Heart left ventricle (tissue), 16 donors: ENCODE data around the gene LONP1. TPM values are rescaled to one million over a fixed set of nuclear protein-coding genes. Genes with fewer than 3 reads are reported as not detected.
"Not testable (repeated sequence)": the region's sequence is repeated elsewhere in the genome, so short reads cannot be mapped to it uniquely, and the experiment has no call there.

ENCODE experiments used
- ATAC-seq, 4 donors: fragments of 200-7000 bp; cut with Tn5 transposase; one replicate each; pipeline ENCODE4 v1.9.1; 2020 to 2022; ENCODE audit warnings: moderate library complexity in 4 of 4, mild to moderate bottlenecking in 3 of 4, moderate number of reproducible peaks in 1 of 4
- DNase-seq, 5 donors: peaks; one replicate each; pipeline ENCODE4 v3.0.0-alpha.2; 2020
- H3K27ac ChIP-seq, 12 donors: fragments of 200-600 bp; sonication (generic) in 4 of 12; one replicate each; pipeline versions ENCODE4 v1.5.0 to v1.8.0; 2016 to 2022; ENCODE audit warnings: mild to moderate bottlenecking in 2 of 12
- H3K27me3 ChIP-seq, 9 donors: fragments of 200-600 bp; sonication (generic) in 2 of 9; one replicate each; pipeline versions ENCODE4 v1.5.1 to v1.8.0; 2016 to 2022; ENCODE audit warnings: mild to moderate bottlenecking in 3 of 9
- H3K36me3 ChIP-seq, 9 donors: fragments of 200-600 bp; sonication (generic) in 2 of 9; one replicate each; pipeline versions ENCODE4 v1.5.0 to v1.8.0; 2018 to 2022; ENCODE audit warnings: mild to moderate bottlenecking in 2 of 9
- H3K4me1 ChIP-seq, 12 donors: fragments of 200-600 bp; sonication (generic) in 4 of 12; one replicate each; pipeline versions ENCODE4 v1.5.0 to v1.8.0; 2016 to 2022; ENCODE audit warnings: mild to moderate bottlenecking in 3 of 12
- H3K4me3 ChIP-seq, 12 donors: fragments of 200-600 bp; sonication (generic) in 4 of 12; one replicate each; pipeline versions ENCODE4 v1.5.0 to v1.8.0; 2017 to 2022; ENCODE audit warnings: mild to moderate bottlenecking in 9 of 12, moderate library complexity in 4 of 12
- H3K9me3 ChIP-seq, 12 donors: fragments of 200-600 bp; sonication (generic) in 4 of 12; one replicate each; pipeline versions ENCODE4 v1.5.0 to v1.8.0; 2016 to 2022; ENCODE audit warnings: mild to moderate bottlenecking in 1 of 12
- CTCF ChIP-seq, 12 donors: fragments of 200-600 bp; sonication (generic) in 4 of 12; IDR thresholded peaks; one replicate each; pipeline versions ENCODE4 v1.5.0 to v1.8.0; 2018 to 2022; ENCODE audit warnings: antibody characterized with exemption in 12 of 12, mild to moderate bottlenecking in 5 of 12
- POLR2A ChIP-seq, 2 donors: fragments of 450-650 bp; IDR thresholded peaks; one replicate each; pipeline ENCODE4 v1.6.1; 2017; ENCODE audit warnings: antibody characterized with exemption in 2 of 2, mild to moderate bottlenecking in 2 of 2, moderate library complexity in 2 of 2
- WGBS, 4 donors: extraction: QIAGEN DNeasy Blood & Tissue Kit in 2 of 4; methylation state at CpG; one replicate each; pipeline versions ENCODE4 v1.1.5 to v1.1.7; 2013 to 2018; 5-methylcytosine and 5-hydroxymethylcytosine counted together
- intact Hi-C, 10 donors: fragments of 100-400 bp; cut with DNase I; formaldehyde crosslinking; loops; one replicate each; pipeline versions ENCODE4 v1.11.1 to v1.14.2; 2022
- polyA plus RNA-seq, 2 donors: library from polyadenylated mRNA; stranded (reverse); fragments of 200-250 nt; gene quantifications; one replicate each; pipeline ENCODE4 v1.2.3, GENCODE V29; 2013
- total RNA-seq, 9 donors: library from RNA; depleted of rRNA in 2 of 9; stranded (reverse); fragments of >200 nt in 2 of 9; fragmentation: NEBNext Ultra II Directional in 3 of 9; extraction: Animal tissue kit (Norgen Biotek cat#: 25700) in 3 of 9; gene quantifications; one replicate each; pipeline versions ENCODE4 v1.1.0 to v1.2.4, GENCODE V29; 2016 to 2023
- donor health status: ischemic (EF 13 %, LVEDD 7.1; RV severe dilation, severe dysfunction).
- donor health status: healthy with polysubstance abuse.
- donor health status: DM: no; HTN: yes; CAD: no.
- donor health status: DM: no; HTN: no; CAD: no.
- donor health status: ischemic (EF 25% LVEDD 6.9; RV normal size, moderate dysfunction).
- donor health status: ischemic (EF 25% LVEDD 5.7; RV mildly dilated, moderate dysfunction).
- donor health status: healthy.
- donor health status: DM: yes; HTN: yes; CAD: no.
- donor health status: ischemic (EF 35%, LVEDD 5.7; RV mildly dilated, moderate dysfunction).
- donor health status: nonischemic (EF 11% LVEDD 7.7; RV severe dilation, severe dysfunction).
- donor health status: DM: yes; HTN: yes; CAD: no.
- donor health status: PGD.
- donor health status: ischemic (EF 29% LVEDD 5.4; RV normal size, mild dysfunction).
- donor health status: nonischemic (EF 23%, LVEDD 6.1; RV moderate dilation, normal function).

LONP1 gene
- total and polyA plus RNA-seq, 11 donors = 61.2 to 123 (median 94.6) TPM

GRCh38 chr19:5762608-5763217 lies 42.8 kb upstream of the LONP1 start:
- Histone ChIP-seq H3K36me3 (no peaks in the 10 kb centered on the region), H3K27me3 (peaks cover 0 to 3% (median 0%) of the 10 kb centered on the region in 9 donors), H3K27ac (no peak overlapping the region), H3K4me1 (no peaks in the 10 kb centered on the region), H3K4me3 (no peak overlapping the region), H3K9me3 (no peaks in the 10 kb centered on the region)
- ATAC-seq (no peak), DNase-seq (no peak)
- TF ChIP-seq CTCF (IDR thresholded peaks at IDR 0.05) (no peak), POLR2A (IDR thresholded peaks at IDR 0.05) (no peak)
- 89 to 92% (median 91%) methylated on average over 5 of the region's 5 CpGs for WGBS, 4 donors
- intact Hi-C loops = no loop called here

GRCh38 chr19:5753743-5754142 lies 33.8 kb upstream of the LONP1 start:
- ATAC-seq (no peak), DNase-seq (no peak)
- intact Hi-C loops = no loop called here
- H3K27me3 ChIP-seq = peaks cover 0 to 7% (median 0%) of the 10 kb centered on the region in 9 donors
- no peaks in the 10 kb centered on the region for H3K36me3 ChIP-seq
- WGBS, 4 donors = 75 to 81% (median 78%) methylated on average over 6 of the region's 6 CpGs
- TF ChIP-seq CTCF (IDR thresholded peaks at IDR 0.05) = no peak
- TF ChIP-seq POLR2A (IDR thresholded peaks at IDR 0.05) = no peak
- no peak overlapping the region for H3K27ac ChIP-seq
- no peak overlapping the region for H3K4me3 ChIP-seq
- no peaks in the 10 kb centered on the region for H3K4me1 ChIP-seq
- no peaks in the 10 kb centered on the region for H3K9me3 ChIP-seq

- no peak overlapping the region for H3K4me3 ChIP-seq
- TF ChIP-seq POLR2A (IDR thresholded peaks at IDR 0.05) = no peak
- no peak for TF ChIP-seq CTCF (IDR thresholded peaks at IDR 0.05)
- no peak for ATAC-seq
- intact Hi-C loops = no loop called here
- no peaks in the 10 kb centered on the region for H3K4me1 ChIP-seq
- WGBS, 4 donors = 79 to 86% (median 83%) methylated on average over 7 of the region's 7 CpGs
- no peaks in the 10 kb centered on the region for H3K36me3 ChIP-seq
- DNase-seq = no peak
- no peak overlapping the region for H3K27ac ChIP-seq
- H3K9me3 ChIP-seq = no peaks in the 10 kb centered on the region
- peaks cover 0 to 22% (median 0%) of the 10 kb centered on the region in 9 donors for H3K27me3 ChIP-seq
Measured at GRCh38 chr19:5751709-5752108, 31.8 kb upstream of the LONP1 start.

- intact Hi-C loops = no loop called here
- Histone ChIP-seq H3K4me3 (no peak overlapping the region), H3K27ac (no peak overlapping the region), H3K9me3 (no peaks in the 10 kb centered on the region), H3K36me3 (no peaks in the 10 kb centered on the region), H3K4me1 (no peaks in the 10 kb centered on the region), H3K27me3 (peaks cover 0 to 22% (median 0%) of the 10 kb centered on the region in 9 donors)
- no peak for ATAC-seq
- no peak for TF ChIP-seq CTCF (IDR thresholded peaks at IDR 0.05)
- no peak for TF ChIP-seq POLR2A (IDR thresholded peaks at IDR 0.05)
- DNase-seq = no peak
- WGBS, 4 donors = 81 to 90% (median 85%) methylated on average over 5 of the region's 5 CpGs
Measured at GRCh38 chr19:5749505-5749904, 29.6 kb upstream of the LONP1 start.

- H3K36me3 ChIP-seq, H3K27ac ChIP-seq, H3K4me3 ChIP-seq, H3K4me1 ChIP-seq, ATAC-seq, intact Hi-C loops, H3K9me3 ChIP-seq, DNase-seq: not testable (repeated sequence)
- 37 to 52% (median 41%) methylated on average over 6 of the region's 6 CpGs for WGBS, 4 donors
- H3K27me3 ChIP-seq = peaks cover 0 to 22% (median 0%) of the 10 kb centered on the region in 9 donors
Measured at GRCh38 chr19:5748920-5749319, 29.0 kb upstream of the LONP1 start.

- H3K4me3 ChIP-seq, ATAC-seq, DNase-seq, H3K9me3 ChIP-seq, H3K36me3 ChIP-seq, H3K27ac ChIP-seq, intact Hi-C loops, H3K4me1 ChIP-seq: not testable (repeated sequence)
- 78 to 89% (median 85%) methylated on average over 9 to 10 of the region's 10 CpGs for WGBS, 4 donors
- H3K27me3 ChIP-seq = peaks cover 0 to 22% (median 0%) of the 10 kb centered on the region in 9 donors
Measured at GRCh38 chr19:5744999-5745398, 25.1 kb upstream of the LONP1 start.
